Measurements from ENCODE around the gene RCSD1. TPM values are rescaled to one million over a fixed set of nuclear protein-coding genes. Genes with fewer than 3 reads are reported as not detected.

RCSD1 gene
- total RNA-seq, 2 experiments from 2014 or later: 143 to 145 TPM

DNA sequence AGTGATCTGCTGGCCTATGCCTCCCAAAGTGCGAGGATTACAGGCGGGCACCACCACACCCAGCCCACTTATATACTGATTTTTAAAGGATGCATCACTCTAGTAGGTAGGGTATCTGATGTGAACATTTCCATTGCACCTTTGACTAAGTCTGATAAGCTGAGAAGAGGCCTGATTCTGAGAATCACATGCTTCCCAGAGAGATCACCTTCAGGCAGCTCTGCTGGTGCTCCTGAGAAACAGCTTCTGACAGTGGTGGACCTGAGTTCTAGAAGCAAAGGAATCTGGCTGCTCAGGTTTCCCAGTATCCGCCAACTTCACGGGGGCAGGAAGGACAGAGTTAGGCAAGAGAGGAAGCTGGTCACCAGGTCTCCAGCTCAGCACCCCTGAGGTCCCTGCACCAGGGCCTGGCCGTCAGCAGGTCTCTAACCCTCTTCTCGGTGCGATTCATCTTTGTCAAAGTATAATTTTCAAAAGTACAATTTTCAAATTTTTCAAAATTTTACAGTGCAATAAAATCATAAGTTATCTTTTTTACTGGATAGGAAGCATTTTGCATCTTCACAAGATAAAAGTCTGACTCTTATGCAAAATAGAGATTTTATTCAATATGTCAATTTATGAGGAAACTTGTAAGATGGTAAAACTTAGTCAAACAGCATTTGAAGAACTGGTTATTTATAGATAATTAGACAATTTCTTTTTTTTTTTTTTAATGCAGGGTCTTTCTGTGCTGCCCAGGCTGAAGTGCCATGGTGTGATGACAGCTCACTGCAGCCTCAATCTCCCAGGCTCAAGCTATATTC lies 65.9 kb downstream of the RCSD1 start:
- CTCF ChIA-PET: no interaction called here
- Mint-ChIP-seq H3K36me3 (ENCODE audit: low read depth) (peaks cover 78% of the 10 kb centered on the region), H3K4me3 (no peak overlapping the region), H3K27me3 (ENCODE audit: low read depth) (no peaks in the 10 kb centered on the region), H3K27ac (no peak overlapping the region), H3K9me3 (ENCODE audit: insufficient read depth) (no peaks in the 10 kb centered on the region), H3K4me1 (ENCODE audit: low read depth) (peaks cover 4% of the 10 kb centered on the region)
- no peak for DNase-seq
- POLR2A ChIA-PET: interaction anchor here (0.7 to 1.0 kb wide), 3 partner anchors 10 to 438 kb away, joined by 3 read pairs; no protein-coding TSS in a partner anchor
- ATAC-seq: no peak

DNA sequence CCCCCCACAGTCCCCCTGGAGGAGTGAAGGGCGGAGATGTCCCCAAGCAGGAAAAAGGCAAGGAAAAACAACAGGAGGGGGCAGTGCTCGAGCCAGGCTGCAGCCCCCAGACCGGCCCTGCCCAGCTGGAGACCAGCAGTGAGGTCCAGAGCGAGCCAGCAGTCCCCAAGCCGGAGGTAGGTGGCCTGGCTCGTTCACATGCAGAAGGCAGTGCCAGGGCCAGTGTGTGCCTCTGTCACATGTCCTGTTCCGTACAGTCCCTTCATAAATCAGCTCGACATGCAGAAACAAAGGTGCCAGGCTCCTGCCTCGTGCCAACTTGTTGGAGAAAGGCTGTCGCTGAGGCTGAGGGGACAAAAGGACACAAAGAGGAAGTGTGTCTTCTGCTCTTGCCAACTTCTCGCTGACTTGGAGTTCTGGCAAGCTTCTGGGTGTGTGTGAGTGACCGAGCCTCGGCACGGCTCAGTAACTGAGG lies 67.7 kb downstream of the RCSD1 start:
- POLR2A ChIA-PET: interaction anchor here (0.7 kb wide), 1 partner anchor 52 kb away, joined by 3 read pairs; no protein-coding TSS in a partner anchor
- no peaks in the 10 kb centered on the region for H3K27me3 Mint-ChIP-seq (ENCODE audit: low read depth)
- DNase-seq (no peak), ATAC-seq (no peak)
- H3K4me3 Mint-ChIP-seq: no peak overlapping the region
- H3K9me3 Mint-ChIP-seq (ENCODE audit: insufficient read depth): no peaks in the 10 kb centered on the region
- CTCF ChIA-PET: interaction anchor here (0.8 to 1.2 kb wide), 3 partner anchors 10 to 217 kb away, joined by 3 to 4 read pairs (median 3); no protein-coding TSS in a partner anchor
- no peak overlapping the region for H3K27ac Mint-ChIP-seq
- peaks cover 78% of the 10 kb centered on the region for H3K36me3 Mint-ChIP-seq (ENCODE audit: low read depth)
- H3K4me1 Mint-ChIP-seq (ENCODE audit: low read depth): peaks cover 4% of the 10 kb centered on the region

DNA sequence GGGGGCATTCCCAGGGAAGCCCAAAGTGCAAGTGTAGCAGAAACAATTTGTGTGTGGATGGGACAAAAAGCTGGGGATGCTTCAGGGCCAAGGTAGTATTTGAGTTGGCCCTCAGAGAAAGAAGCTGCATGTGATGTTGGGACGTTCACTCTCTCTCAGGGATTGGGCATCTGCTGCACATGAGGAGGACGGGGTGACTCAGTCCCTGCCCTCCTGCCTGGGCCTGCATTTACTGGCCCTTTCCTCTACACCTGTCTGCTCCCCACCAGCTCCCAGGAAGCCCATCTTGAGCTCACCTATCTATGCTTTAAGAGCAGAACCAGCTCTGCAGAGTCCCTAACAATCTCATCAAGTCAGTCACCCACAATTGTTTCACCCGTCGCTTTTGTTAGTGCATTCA lies 68.3 kb downstream of the RCSD1 start:
- H3K36me3 Mint-ChIP-seq (ENCODE audit: low read depth): peaks cover 79% of the 10 kb centered on the region
- peaks cover 4% of the 10 kb centered on the region for H3K4me1 Mint-ChIP-seq (ENCODE audit: low read depth)
- ChIA-PET CTCF (interaction anchor here (0.8 to 1.2 kb wide), 2 partner anchors 10 to 217 kb away, joined by 3 to 4 read pairs; no protein-coding TSS in a partner anchor), POLR2A (interaction anchor here (0.7 kb wide), 1 partner anchor 53 kb away, joined by 3 read pairs; no protein-coding TSS in a partner anchor)
- no peak for DNase-seq
- no peak for ATAC-seq
- no peak overlapping the region for H3K4me3 Mint-ChIP-seq
- no peaks in the 10 kb centered on the region for H3K27me3 Mint-ChIP-seq (ENCODE audit: low read depth)
- H3K27ac Mint-ChIP-seq: no peak overlapping the region
- H3K9me3 Mint-ChIP-seq (ENCODE audit: insufficient read depth): no peaks in the 10 kb centered on the region

DNA sequence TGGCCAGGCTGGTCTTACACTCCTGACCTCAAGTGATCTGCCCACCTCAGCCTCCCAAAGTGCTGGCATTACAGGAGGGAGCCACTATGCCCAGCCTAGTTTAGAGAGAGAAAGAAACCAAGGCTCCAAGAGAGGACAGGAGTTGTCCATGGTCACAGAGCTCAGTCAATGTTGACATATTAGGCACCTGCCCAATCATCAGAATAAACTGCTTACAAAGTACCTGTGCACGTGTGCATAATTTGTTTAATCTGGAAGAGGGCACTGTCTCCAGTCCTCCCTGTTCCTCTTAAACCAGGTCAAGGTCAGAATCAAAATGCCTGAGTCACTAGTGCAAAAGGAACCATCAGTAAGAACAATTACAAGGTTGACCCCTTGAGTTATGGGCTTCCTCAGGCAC lies 71.5 kb downstream of the RCSD1 start:
- Mint-ChIP-seq H3K27me3 (ENCODE audit: low read depth) (no peaks in the 10 kb centered on the region), H3K36me3 (ENCODE audit: low read depth) (peaks cover 76% of the 10 kb centered on the region), H3K9me3 (ENCODE audit: insufficient read depth) (no peaks in the 10 kb centered on the region), H3K4me1 (ENCODE audit: low read depth) (peaks cover 4% of the 10 kb centered on the region), H3K27ac (no peak overlapping the region), H3K4me3 (no peak overlapping the region)
- ATAC-seq: no peak
- POLR2A ChIA-PET: no interaction called here
- DNase-seq: no peak
- CTCF ChIA-PET: no interaction called here

DNA sequence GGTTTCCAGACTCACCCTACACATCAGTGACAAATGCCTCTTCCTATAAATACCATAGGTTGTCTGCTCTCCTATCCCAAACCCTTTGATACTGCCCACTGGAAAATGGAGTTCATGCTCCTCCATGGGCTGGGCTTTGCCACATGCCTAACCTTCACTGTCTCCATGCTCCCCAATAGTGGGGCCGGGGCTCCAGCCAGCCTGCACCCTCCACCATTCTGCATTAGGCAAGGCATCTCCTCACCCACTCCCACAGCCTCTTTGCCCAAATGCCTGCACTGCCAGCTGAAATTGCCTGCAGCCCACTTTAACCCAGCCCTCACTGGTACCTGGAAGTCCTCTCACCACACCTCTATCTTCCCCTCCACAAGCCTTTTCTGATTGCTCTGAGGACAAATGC lies 73.5 kb downstream of the RCSD1 start:
- Mint-ChIP-seq H3K4me1 (ENCODE audit: low read depth) (peaks cover 3% of the 10 kb centered on the region), H3K36me3 (ENCODE audit: low read depth) (peaks cover 68% of the 10 kb centered on the region), H3K27ac (no peak overlapping the region), H3K9me3 (ENCODE audit: insufficient read depth) (no peaks in the 10 kb centered on the region), H3K4me3 (no peak overlapping the region), H3K27me3 (ENCODE audit: low read depth) (no peaks in the 10 kb centered on the region)
- CTCF ChIA-PET: no interaction called here
- POLR2A ChIA-PET: interaction anchor here (2.4 kb wide), 1 partner anchor 9 kb away, joined by 5 read pairs; no protein-coding TSS in a partner anchor
- ATAC-seq (no peak), DNase-seq (no peak)

DNA sequence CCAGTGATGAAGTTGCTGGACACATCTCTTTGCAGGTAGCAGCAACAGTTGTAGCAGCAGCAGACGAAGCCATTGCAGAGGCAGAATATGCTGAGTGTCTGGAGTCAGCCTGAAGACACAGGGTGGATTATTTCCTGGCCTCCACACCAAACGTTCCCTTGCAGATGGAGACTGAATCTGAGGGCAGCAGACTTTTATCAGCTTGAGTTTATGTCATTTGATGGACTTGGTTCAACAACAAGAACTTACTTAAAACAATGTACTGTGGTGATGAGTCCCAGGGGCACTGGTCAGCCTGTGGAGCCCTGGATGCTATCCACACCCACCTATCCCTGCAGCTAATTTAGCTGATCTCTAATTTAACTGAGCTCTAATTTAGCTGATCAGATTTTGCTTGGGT lies 74.7 kb downstream of the RCSD1 start:
- peaks cover 8% of the 10 kb centered on the region for H3K4me1 Mint-ChIP-seq (ENCODE audit: low read depth)
- H3K27me3 Mint-ChIP-seq (ENCODE audit: low read depth): no peaks in the 10 kb centered on the region
- ATAC-seq: no peak
- H3K9me3 Mint-ChIP-seq (ENCODE audit: insufficient read depth): no peaks in the 10 kb centered on the region
- POLR2A ChIA-PET: interaction anchor here (1.4 to 2.4 kb wide), 2 partner anchors 10 to 11 kb away, joined by 5 read pairs; no protein-coding TSS in a partner anchor
- H3K27ac Mint-ChIP-seq: peak overlapping the region; percentile 3
- no peak overlapping the region for H3K4me3 Mint-ChIP-seq
- peaks cover 57% of the 10 kb centered on the region for H3K36me3 Mint-ChIP-seq (ENCODE audit: low read depth)
- DNase-seq: no peak
- CTCF ChIA-PET: interaction anchor here (1.3 kb wide), 2 partner anchors 11 to 17 kb away, joined by 4 to 8 read pairs; no protein-coding TSS in a partner anchor

DNA sequence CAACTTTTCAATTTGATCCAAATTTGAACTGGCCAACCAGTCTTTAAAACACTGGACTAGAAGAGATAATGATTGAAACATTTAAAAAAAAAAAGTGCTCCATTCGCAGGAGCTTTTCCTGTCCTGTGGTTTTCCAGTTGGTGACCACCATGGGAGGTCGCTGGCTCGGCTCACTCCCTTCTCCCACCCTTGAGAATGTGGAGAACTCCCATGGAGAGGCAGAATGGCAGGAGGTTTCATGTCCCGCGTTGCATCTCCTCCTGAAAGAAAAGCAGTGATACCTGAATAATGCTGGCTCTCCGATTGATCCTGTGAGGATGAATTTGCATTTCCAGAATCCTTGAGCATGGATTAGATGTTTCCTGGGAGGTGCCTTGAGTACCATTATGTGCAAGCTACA lies 75.2 kb downstream of the RCSD1 start:
- Mint-ChIP-seq H3K27me3 (ENCODE audit: low read depth) (no peaks in the 10 kb centered on the region), H3K27ac (no peak overlapping the region)

DNA sequence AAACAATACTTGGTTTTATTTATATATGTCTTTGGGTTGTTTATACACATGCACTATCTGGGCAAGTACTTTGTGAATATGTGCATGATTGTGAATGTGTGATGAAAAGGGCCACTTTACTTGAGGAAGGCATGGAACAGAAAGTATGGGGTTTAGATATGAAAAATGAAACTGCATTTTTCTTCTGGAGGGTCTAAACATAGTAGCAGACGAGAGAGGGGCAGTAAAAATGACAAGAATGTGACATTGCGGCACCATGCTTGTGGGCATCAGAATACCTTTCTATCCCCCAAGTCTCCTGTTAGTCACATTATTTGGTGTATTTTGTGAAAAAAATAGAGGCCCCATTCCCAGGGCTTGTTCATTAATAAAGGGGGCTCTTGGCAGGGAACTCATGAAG lies 76.3 kb downstream of the RCSD1 start:
- H3K4me3 Mint-ChIP-seq: no peak overlapping the region
- peaks cover 8% of the 10 kb centered on the region for H3K4me1 Mint-ChIP-seq (ENCODE audit: low read depth)
- no peak overlapping the region for H3K27ac Mint-ChIP-seq
- ATAC-seq: no peak
- no peaks in the 10 kb centered on the region for H3K9me3 Mint-ChIP-seq (ENCODE audit: insufficient read depth)
- DNase-seq: no peak
- ChIA-PET CTCF (interaction anchor here (1.8 kb wide), 1 partner anchor 18 kb away, joined by 5 read pairs; no protein-coding TSS in a partner anchor), POLR2A (interaction anchor here (0.6 kb wide), 1 partner anchor 78 kb away, joined by 3 read pairs; no protein-coding TSS in a partner anchor)
- H3K27me3 Mint-ChIP-seq (ENCODE audit: low read depth): no peaks in the 10 kb centered on the region
- H3K36me3 Mint-ChIP-seq (ENCODE audit: low read depth): peaks cover 47% of the 10 kb centered on the region

More for the DNA sequence above, 75.2 kb downstream of the RCSD1 start:
- ChIA-PET POLR2A (interaction anchor here (0.6 to 2.4 kb wide), 4 partner anchors 9 to 91 kb away, joined by 3 to 5 read pairs (median 4); no protein-coding TSS in a partner anchor), CTCF (interaction anchor here (1.3 kb wide), 2 partner anchors 10 to 17 kb away, joined by 4 to 8 read pairs; no protein-coding TSS in a partner anchor)
- peaks cover 52% of the 10 kb centered on the region for H3K36me3 Mint-ChIP-seq (ENCODE audit: low read depth)
- no peak overlapping the region for H3K4me3 Mint-ChIP-seq
- DNase-seq (no peak), ATAC-seq (no peak)
- no peaks in the 10 kb centered on the region for H3K9me3 Mint-ChIP-seq (ENCODE audit: insufficient read depth)
- peaks cover 8% of the 10 kb centered on the region for H3K4me1 Mint-ChIP-seq (ENCODE audit: low read depth)

DNA sequence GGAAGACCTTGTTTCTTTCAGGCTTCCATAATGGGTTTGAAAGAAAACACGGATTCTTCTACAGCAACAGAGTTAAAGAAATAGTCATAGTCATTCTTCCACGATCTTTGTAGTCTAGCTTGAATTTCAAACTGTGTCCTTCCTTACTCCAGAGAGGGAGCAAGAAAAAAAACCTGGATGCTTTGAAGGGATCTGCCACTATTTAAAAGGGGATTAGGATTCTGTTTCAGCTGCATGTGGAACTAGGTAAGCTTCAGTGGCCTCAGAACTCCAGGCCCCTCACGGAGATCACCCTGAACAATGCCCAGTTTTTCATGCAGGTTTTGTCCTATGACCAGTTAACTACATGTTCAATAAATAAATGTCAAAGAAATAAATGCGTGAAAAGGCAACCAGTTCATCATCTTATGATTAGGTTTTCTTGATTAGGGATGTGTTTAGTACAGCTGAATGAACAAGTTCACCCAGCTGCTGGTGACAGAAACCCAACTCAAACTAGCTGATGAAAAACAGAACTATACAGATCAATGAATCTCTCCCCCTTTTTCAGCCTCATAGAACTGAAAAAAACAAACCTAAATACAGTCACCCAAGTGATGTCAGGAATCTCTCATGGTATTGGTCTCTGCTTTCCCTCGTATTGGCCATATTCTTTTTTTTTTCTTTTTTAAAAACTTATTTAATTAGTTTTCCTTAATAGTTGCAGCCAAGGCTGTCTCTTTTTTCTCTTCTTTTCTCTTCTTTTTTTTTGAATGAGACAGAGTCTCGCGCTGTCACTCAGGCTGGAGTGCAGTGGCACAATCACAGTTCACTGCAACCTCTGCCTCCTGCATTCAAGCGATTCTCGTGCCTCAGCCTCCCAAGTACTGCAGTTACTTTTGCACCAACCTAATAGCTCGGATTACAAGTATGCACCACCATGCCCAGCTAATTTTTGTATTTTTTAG lies 77.2 kb downstream of the RCSD1 start:
- no peak overlapping the region for H3K27ac Mint-ChIP-seq
- H3K36me3 Mint-ChIP-seq (ENCODE audit: low read depth): peaks cover 39% of the 10 kb centered on the region
- no peak overlapping the region for H3K4me3 Mint-ChIP-seq
- ChIA-PET POLR2A (interaction anchor here (0.6 kb wide), 1 partner anchor 79 kb away, joined by 3 read pairs; no protein-coding TSS in a partner anchor), CTCF (interaction anchor here (1.4 to 1.8 kb wide), 3 partner anchors 19 to 107 kb away, joined by 3 to 5 read pairs (median 5); no protein-coding TSS in a partner anchor)
- ATAC-seq (no peak), DNase-seq (no peak)
- no peaks in the 10 kb centered on the region for H3K9me3 Mint-ChIP-seq (ENCODE audit: insufficient read depth)
- no peaks in the 10 kb centered on the region for H3K27me3 Mint-ChIP-seq (ENCODE audit: low read depth)
- H3K4me1 Mint-ChIP-seq (ENCODE audit: low read depth): peaks cover 8% of the 10 kb centered on the region

DNA sequence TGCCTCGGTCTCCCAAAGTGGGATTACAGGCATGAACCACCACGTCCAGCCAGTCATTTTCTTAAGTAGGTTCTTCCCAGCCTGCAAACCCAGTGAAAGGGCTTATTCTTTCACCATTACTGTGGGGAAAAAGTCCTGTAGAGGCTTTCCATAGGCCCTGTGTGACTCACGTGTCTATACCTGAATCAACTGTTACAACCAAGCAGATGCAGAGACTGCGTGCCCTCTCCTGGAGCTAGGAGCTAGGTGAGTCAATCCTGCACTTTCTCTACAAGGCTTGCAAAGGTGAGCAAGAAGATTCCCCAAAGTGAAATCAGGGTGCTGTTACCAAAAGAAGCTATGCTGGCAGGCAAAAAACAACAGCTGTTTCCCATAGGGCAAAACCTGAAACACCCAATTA lies 77.9 kb downstream of the RCSD1 start:
- ChIA-PET POLR2A (no interaction called here), CTCF (interaction anchor here (1.4 to 1.5 kb wide), 2 partner anchors 20 to 108 kb away, joined by 3 to 5 read pairs; no protein-coding TSS in a partner anchor)
- no peak for ATAC-seq
- H3K27me3 Mint-ChIP-seq (ENCODE audit: low read depth): peaks cover 4% of the 10 kb centered on the region
- H3K36me3 Mint-ChIP-seq (ENCODE audit: low read depth): peaks cover 38% of the 10 kb centered on the region
- H3K4me3 Mint-ChIP-seq: no peak overlapping the region
- peak overlapping the region; percentile 31 for H3K27ac Mint-ChIP-seq
- H3K9me3 Mint-ChIP-seq (ENCODE audit: insufficient read depth): no peaks in the 10 kb centered on the region
- peaks cover 9% of the 10 kb centered on the region for H3K4me1 Mint-ChIP-seq (ENCODE audit: low read depth)
- no peak for DNase-seq

DNA sequence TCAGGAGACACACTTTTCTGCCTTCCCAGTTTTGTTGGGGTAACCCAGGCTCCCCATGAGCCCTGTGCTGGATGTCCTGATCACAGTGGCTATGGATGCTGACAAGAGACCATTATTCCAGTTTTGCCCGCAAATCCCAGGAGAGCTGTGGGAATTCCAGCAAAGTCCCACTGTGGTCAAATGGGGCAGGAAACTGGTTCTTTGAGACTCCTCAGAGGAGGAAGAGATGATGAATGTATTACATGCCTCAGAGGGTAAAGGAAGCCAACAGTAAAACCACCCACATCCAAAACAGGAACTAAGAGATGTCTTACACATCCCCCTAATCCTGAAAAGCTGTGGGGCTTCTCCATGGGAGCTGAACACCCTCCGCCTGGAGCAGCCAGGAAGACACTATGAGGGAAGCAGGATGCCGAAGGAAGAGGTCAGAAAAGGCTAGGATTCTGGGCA lies 78.9 kb downstream of the RCSD1 start:
- Mint-ChIP-seq H3K27me3 (ENCODE audit: low read depth) (peaks cover 8% of the 10 kb centered on the region), H3K36me3 (ENCODE audit: low read depth) (peaks cover 28% of the 10 kb centered on the region), H3K9me3 (ENCODE audit: insufficient read depth) (no peaks in the 10 kb centered on the region), H3K27ac (no peak overlapping the region), H3K4me3 (no peak overlapping the region), H3K4me1 (ENCODE audit: low read depth) (peaks cover 19% of the 10 kb centered on the region)
- ChIA-PET POLR2A (interaction anchor here (0.6 kb wide), 1 partner anchor 13 kb away, joined by 3 read pairs; no protein-coding TSS in a partner anchor), CTCF (interaction anchor here (1.4 to 1.5 kb wide), 2 partner anchors 21 to 109 kb away, joined by 3 to 5 read pairs; no protein-coding TSS in a partner anchor)
- ATAC-seq (no peak), DNase-seq (no peak)
